GM18505 (cell line): ENCODE measurements around the gene SPATA4.

ENCODE experiments used
- ATAC-seq: cut with Tn5 transposase; IDR thresholded peaks from one replicate; pipeline ENCODE4 v1.9.1; 2021; ENCODE audit not compliant: unreplicated experiment
- POLR2A ChIP-seq: IDR thresholded peaks from 4 replicates; pipeline ENCODE4 v1.6.1; 2011; ENCODE audit warnings: borderline replicate concordance; ENCODE audit not compliant: insufficient read depth, insufficient read length; ENCODE audit errors: extremely low read depth

Gene SPATA4

DNA sequence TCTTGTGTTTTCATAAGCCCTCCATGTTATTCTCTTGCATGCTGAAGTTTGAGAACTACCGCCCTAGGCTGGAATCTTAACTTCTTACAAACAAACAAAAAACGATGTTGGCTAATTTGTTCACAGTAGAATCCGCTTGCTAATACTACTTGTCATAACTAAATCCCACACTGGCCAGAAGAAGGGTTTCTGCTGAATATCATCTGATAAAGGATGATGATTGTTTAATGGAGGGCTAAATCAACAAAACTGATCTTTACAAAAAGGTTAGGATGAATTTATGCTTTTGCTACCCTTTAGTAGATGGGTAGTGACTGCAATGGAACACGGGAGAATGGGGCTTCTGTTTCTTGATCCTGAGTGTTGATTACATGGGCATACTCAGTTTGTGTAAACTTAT lies 42.3 kb downstream of the SPATA4 start:
- ATAC-seq, result no peak
- no peak for TF ChIP-seq POLR2A

- no peak for TF ChIP-seq POLR2A
- no peak for ATAC-seq
Observed at GRCh38 chr4:176150704-176151103, 44.7 kb downstream of the SPATA4 start.

DNA sequence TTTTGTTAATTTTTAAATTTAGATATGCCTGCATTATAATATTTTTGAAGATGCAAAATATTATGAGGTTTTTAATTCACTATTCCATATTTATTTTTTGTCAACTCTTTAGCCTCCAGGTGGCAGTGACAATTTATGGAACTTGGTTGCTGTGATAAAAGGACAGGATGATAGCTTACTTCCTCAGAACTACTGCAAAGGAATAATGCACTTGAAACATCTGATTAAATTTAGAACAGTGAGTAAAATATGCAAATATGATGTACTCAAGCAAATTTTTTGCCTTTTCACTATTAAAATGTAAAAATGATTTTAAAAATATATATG lies 45.1 kb downstream of the SPATA4 start:
- no peak for TF ChIP-seq POLR2A
- peak; percentile 71 for ATAC-seq

DNA sequence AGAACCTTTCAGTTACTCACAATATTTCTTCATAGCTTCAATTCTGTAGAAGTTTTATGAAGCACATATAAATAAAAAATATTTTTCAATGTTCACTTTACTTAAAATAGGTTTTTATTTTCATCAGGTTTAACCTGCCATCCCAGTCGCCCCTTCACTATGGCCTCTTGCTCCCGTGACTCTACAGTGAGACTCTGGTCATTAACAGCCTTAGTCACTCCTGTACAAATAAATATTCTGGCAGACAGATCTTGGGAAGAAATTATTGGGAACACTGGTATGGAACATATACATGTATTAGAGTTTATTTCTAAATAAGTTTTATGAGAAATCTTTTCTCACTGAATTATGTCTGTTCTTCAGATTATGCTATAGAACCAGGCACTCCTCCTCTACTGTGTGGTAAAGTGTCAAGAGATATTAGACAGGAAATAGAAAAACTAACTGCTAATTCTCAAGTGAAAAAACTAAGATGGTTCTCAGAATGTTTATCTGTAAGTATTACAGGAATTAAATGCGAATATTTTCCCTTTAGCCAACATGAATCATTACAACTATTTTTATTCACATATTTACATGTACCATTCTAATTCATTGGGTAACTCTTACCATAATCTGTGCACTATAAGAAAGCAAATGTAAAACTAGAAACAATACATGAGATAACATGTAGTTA lies 45.6 kb downstream of the SPATA4 start:
- ATAC-seq, result no peak

GRCh38 chr4:176142253-176142652 lies 53.1 kb downstream of the SPATA4 start:
- TF ChIP-seq POLR2A, result no peak
- no peak for ATAC-seq

More for the DNA sequence above, 45.6 kb downstream of the SPATA4 start:
- TF ChIP-seq POLR2A, result no peak

DNA sequence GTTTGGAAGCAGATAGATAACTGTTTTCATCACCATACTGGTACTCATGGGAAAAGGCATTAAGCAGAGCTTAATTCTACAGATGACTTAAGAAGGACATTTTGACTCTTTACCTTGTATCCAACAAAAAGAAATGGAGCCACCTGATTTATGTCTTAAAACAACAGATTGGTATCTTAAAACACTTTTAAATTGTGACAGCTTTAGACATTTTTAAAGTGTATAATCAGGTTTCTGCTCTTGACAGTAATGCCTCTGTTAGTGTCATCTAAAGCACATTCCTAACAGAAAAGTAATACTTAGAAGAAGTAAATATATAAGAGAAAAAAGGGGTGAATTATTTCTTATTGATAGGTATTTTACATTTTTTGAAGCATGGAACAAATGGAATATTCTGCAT lies 55.9 kb downstream of the SPATA4 start:
- ATAC-seq, result no peak
- no peak for TF ChIP-seq POLR2A

GRCh38 chr4:176137631-176138030 lies 57.8 kb downstream of the SPATA4 start:
- ATAC-seq, result no peak
- no peak for TF ChIP-seq POLR2A

GRCh38 chr4:176134670-176135069 lies 60.7 kb downstream of the SPATA4 start:
- no peak for ATAC-seq
- no peak for TF ChIP-seq POLR2A
